PC-9 (cell line): ENCODE results near the gene UBE2D4. TPM values are rescaled to one million over a fixed set of nuclear protein-coding genes. Genes with fewer than 3 reads are reported as not detected.

Experiments used
- BruUV-seq: library from RNA; stranded (reverse); fragments of 400-500 nt; replicated peaks from 2 replicates; lab custom pipeline; 2021; lab: Mats Ljungman, UMichigan
- CTCF ChIA-PET: fragments of 300-600 bp; sonication (Branson Sonifier 250); formaldehyde crosslinking; loops from one replicate; lab custom pipeline; 2022; ENCODE audit warnings: antibody characterized with exemption; lab: Charles Lee
- POLR2A ChIA-PET: fragments of 300-600 bp; sonication (Branson Sonifier 250); formaldehyde crosslinking; loops from one replicate; lab custom pipeline; 2022; ENCODE audit warnings: antibody characterized with exemption; ENCODE audit not compliant: unreplicated experiment; lab: Charles Lee
- DNase-seq, 2 experiments: peaks; one replicate each; pipeline versions ENCODE4 v3.0.0 to v3.0.0-alpha.2; 2015 to 2022; ENCODE audit warnings: mixed read lengths in 1 of 2
- H2AFZ ChIP-seq: fragments of 200-600 bp; sonication (generic); 2 replicates; pipeline ENCODE4 v1.8.1; 2017; ENCODE audit warnings: antibody characterized with exemption
- H3F3A ChIP-seq: fragments of 200-600 bp; sonication (generic); 2 replicates; pipeline ENCODE4 v1.8.1; 2017; ENCODE audit warnings: antibody characterized with exemption, mild to moderate bottlenecking, low read depth; ENCODE audit not compliant: insufficient read depth
- H3K27ac ChIP-seq: fragments of 200-600 bp; sonication (generic); 2 replicates; pipeline ENCODE4 v1.6.1; 2016; ENCODE audit warnings: mixed run types
- H3K27me3 ChIP-seq: fragments of 200-600 bp; sonication (generic); 2 replicates; pipeline ENCODE4 v1.6.1; 2016; ENCODE audit warnings: low read depth, mixed run types; ENCODE audit not compliant: insufficient read depth
- H3K36me3 ChIP-seq: fragments of 200-600 bp; sonication (generic); 2 replicates; pipeline ENCODE4 v1.6.1; 2016; ENCODE audit warnings: low read depth, mixed run types
- H3K4me1 ChIP-seq: fragments of 200-600 bp; sonication (generic); replicated peaks from 2 replicates; pipeline ENCODE4 v1.6.1; 2016; ENCODE audit warnings: mixed run types; ENCODE audit not compliant: insufficient read depth
- H3K4me2 ChIP-seq: fragments of 200-600 bp; sonication (generic); 2 replicates; pipeline ENCODE4 v1.6.1; 2017; ENCODE audit warnings: mixed run types
- H3K4me3 ChIP-seq: fragments of 200-600 bp; sonication (generic); 2 replicates; pipeline ENCODE4 v1.6.1; 2016; ENCODE audit warnings: mixed run types
- H3K79me2 ChIP-seq: fragments of 200-600 bp; sonication (generic); 2 replicates; pipeline ENCODE4 v1.6.1; 2017; ENCODE audit warnings: low read depth, mixed run types
- H3K9me2 ChIP-seq: fragments of 200-600 bp; sonication (generic); 2 replicates; pipeline ENCODE4 v1.8.1; 2017; ENCODE audit warnings: mild to moderate bottlenecking; ENCODE audit not compliant: insufficient read depth
- H3K9me3 ChIP-seq: fragments of 200-600 bp; sonication (generic); 2 replicates; pipeline ENCODE4 v1.8.1; 2016; ENCODE audit warnings: low read depth; ENCODE audit not compliant: insufficient read depth
- H4K20me1 ChIP-seq: fragments of 200-600 bp; sonication (generic); 2 replicates; pipeline ENCODE4 v1.8.1; 2017; ENCODE audit not compliant: insufficient read depth
- CTCF ChIP-seq: fragments of 200-600 bp; sonication (generic); conservative IDR thresholded peaks from 2 replicates; pipeline ENCODE4 v1.6.1; 2017; ENCODE audit warnings: mixed run types, antibody characterized with exemption, mild to moderate bottlenecking, moderate library complexity
- EZH2 ChIP-seq: fragments of 200-600 bp; sonication (generic); IDR thresholded peaks from 2 replicates; pipeline ENCODE4 v1.8.0; 2017; ENCODE audit warnings: antibody characterized with exemption, low read depth
- intact Hi-C: fragments of 100-400 bp; cut with micrococcal nuclease; formaldehyde crosslinking; loops from one replicate; pipeline ENCODE4 v1.10.0; 2022; ENCODE audit not compliant: unreplicated experiment
- total RNA-seq: library from RNA; stranded (reverse); gene quantifications from 2 replicates; pipeline ENCODE4 v1.2.3, GENCODE V29; 2021

The UBE2D4 gene
- total RNA-seq, 1 experiment from 2014 or later: 17.1 TPM

- CTCF ChIA-PET: no interaction called here
- no peaks in the 10 kb centered on the region for H3K9me3 ChIP-seq
- no peak overlapping the region for H2AFZ ChIP-seq
- H3K4me1 ChIP-seq: peaks cover 11% of the 10 kb centered on the region
- H3K27ac ChIP-seq: no peak overlapping the region
- H3K4me3 ChIP-seq: no peak overlapping the region
- no peak overlapping the region for H3K4me2 ChIP-seq
- no peaks in the 10 kb centered on the region for H3K27me3 ChIP-seq
- DNase-seq: peak in 1 of 2 experiments; percentile 15
- POLR2A ChIA-PET: no interaction called here
- intact Hi-C loops: no loop called here
- peaks cover 22% of the 10 kb centered on the region; the same call in 1 of the 2 replicates for H3K79me2 ChIP-seq
- no peaks in the 10 kb centered on the region for H3K9me2 ChIP-seq
- TF ChIP-seq EZH2: no peak
- no peak for TF ChIP-seq CTCF
- 0 out of 2 replicates have a peak, but pooled peaks cover 4% of the 10 kb centered on the region for H3K36me3 ChIP-seq
- peaks cover 10% of the 10 kb centered on the region; the same call in 1 of the 2 replicates for H3F3A ChIP-seq
- no TSS peak for BruUV-seq
- H4K20me1 ChIP-seq: no peaks in the 10 kb centered on the region
Observed at GRCh38 chr7:43921423-43921822, 4.8 kb upstream of the UBE2D4 start.

DNA sequence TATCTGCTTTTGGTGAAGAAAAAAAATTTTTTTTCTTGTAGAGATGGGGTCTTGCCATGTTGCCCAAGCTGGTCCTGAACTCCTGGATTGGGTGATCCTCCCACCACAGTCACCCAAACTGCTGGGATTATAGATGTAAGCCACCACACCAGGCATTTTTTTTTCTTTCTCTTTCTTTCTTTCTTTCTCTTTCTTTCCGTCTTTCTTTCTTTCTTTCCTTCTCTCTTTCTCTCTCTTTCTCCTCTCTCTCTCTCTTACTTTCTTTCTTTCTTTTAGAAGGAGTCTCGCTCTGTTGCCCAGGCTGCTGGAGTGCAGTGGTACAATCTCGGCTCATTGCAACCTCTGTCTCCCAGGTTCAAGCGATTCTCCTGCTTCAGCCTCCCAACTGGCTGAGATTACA, 3.5 kb upstream of the UBE2D4 start:
- TF ChIP-seq CTCF (no peak), EZH2 (no peak)
- Histone ChIP-seq H3K27me3 (no peaks in the 10 kb centered on the region), H4K20me1 (no peaks in the 10 kb centered on the region), H3K4me3 (no peak overlapping the region), H3K4me2 (no peak overlapping the region), H3K79me2 (peaks cover 22% of the 10 kb centered on the region; the same call in 1 of the 2 replicates), H3K27ac (no peak overlapping the region), H3K9me2 (no peaks in the 10 kb centered on the region), H3K9me3 (no peaks in the 10 kb centered on the region), H3K4me1 (peaks cover 21% of the 10 kb centered on the region), H3F3A (peaks cover 21% of the 10 kb centered on the region; the same call in 1 of the 2 replicates), H2AFZ (no peak overlapping the region), H3K36me3 (0 out of 2 replicates have a peak, but pooled peaks cover 4% of the 10 kb centered on the region)
- DNase-seq: peak in 1 of 2 experiments; percentile 5
- CTCF ChIA-PET: no interaction called here
- POLR2A ChIA-PET: no interaction called here
- intact Hi-C loops: no loop called here
- no TSS peak for BruUV-seq

DNA sequence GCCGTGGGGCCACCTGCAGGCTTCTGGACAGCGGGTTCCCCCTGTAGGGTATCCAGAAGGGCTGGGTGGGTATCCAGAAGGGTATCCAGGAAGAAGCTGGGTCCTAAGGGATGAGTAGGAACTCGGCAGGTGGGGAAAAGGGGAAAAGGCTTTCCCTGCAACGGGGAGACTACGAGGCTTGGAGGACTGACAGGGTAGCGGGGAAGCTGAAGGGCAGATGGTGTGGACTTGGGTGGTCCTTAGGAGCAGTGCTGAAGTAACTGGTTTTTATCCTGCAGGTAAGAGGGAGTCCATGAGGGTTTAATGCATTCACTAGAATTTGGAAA, 525 bp downstream of the UBE2D4 start:
- Histone ChIP-seq H3K36me3 (no peaks in the 10 kb centered on the region), H3K9me3 (no peaks in the 10 kb centered on the region), H3K9me2 (no peaks in the 10 kb centered on the region), H3K4me1 (peaks cover 21% of the 10 kb centered on the region), H3F3A (peaks cover 20% of the 10 kb centered on the region; the same call in 1 of the 2 replicates), H4K20me1 (no peaks in the 10 kb centered on the region), H2AFZ (peak overlapping the region; percentile 90), H3K79me2 (peaks cover 22% of the 10 kb centered on the region; the same call in 1 of the 2 replicates), H3K27ac (peak overlapping the region; percentile 84), H3K4me2 (peak overlapping the region; percentile 85), H3K4me3 (peak overlapping the region; percentile 84), H3K27me3 (no peaks in the 10 kb centered on the region)
- ChIA-PET CTCF (interaction anchor here (0.7 kb wide), 1 partner anchor 173 kb away, joined by 3 read pairs; no protein-coding TSS in a partner anchor), POLR2A (interaction anchor here (0.5 to 0.6 kb wide), 2 partner anchors 16 to 197 kb away, joined by 5 to 6 read pairs; partner anchors contain the start of gene COA1)
- DNase-seq: no peak
- TF ChIP-seq CTCF (no peak; the same call in 1 of the 2 replicates), EZH2 (no peak)
- intact Hi-C loops: loop anchor here (1.0 to 2.0 kb wide), 2 partner anchors 22 to 57 kb away; partner anchors contain the start of gene MRPS24
- BruUV-seq: no TSS peak
